GM12878 (cell line): Measurements from ENCODE around the gene EFHC1. TPM values are rescaled to one million over a fixed set of nuclear protein-coding genes. Genes with fewer than 3 reads are reported as not detected.

Experiments
- ATAC-seq: fragments of 200-7000 bp; cut with Tn5 transposase; 3 replicates; pipeline ENCODE4 v1.9.1; 2020; ENCODE audit warnings: mild to moderate bottlenecking, moderate library complexity
- BruUV-seq: library from RNA; stranded (reverse); fragments of 400-500 nt; replicated peaks from 2 replicates; lab custom pipeline; 2021; lab: Mats Ljungman, UMichigan
- CTCF ChIA-PET: fragments of 300-600 bp; sonication (Branson Sonifier 250); formaldehyde crosslinking; extraction: SDS; loops from one replicate; lab custom pipeline; 2021; ENCODE audit warnings: inconsistent platforms; lab: Yijun Ruan, JAX
- POLR2A ChIA-PET: fragments of 350-600 bp; formaldehyde crosslinking; extraction: SDS; loops from one replicate; lab custom pipeline; 2021; ENCODE audit warnings: inconsistent platforms; lab: Charles Lee
- RAD21 ChIA-PET: fragments of 300-600 bp; sonication (Branson Sonifier 250); formaldehyde crosslinking; loops from one replicate; lab custom pipeline; 2023; ENCODE audit warnings: antibody characterized with exemption; ENCODE audit not compliant: unreplicated experiment; lab: Charles Lee
- SMC1A ChIA-PET: fragments of 300-600 bp; sonication (Branson Sonifier 250); formaldehyde crosslinking; loops from one replicate; lab custom pipeline; 2023; ENCODE audit not compliant: unreplicated experiment, uncharacterized antibody; lab: Charles Lee
- DNase-seq: peaks from one replicate; pipeline ENCODE4 v3.0.0-alpha.2; 2011; ENCODE audit warnings: low read depth, low spot score
- FAIRE-seq: peaks from 3 replicates; lab custom pipeline; 2011; peaks lifted over from hg19 to GRCh38; lab: Jason Lieb, UNC
- H2AFZ ChIP-seq: 2 replicates; pipeline ENCODE4 v1.6.0; 2011; ENCODE audit warnings: low read depth, low read length, control low read depth; ENCODE audit not compliant: control insufficient read depth
- H3K27ac ChIP-seq: 2 replicates; pipeline ENCODE4 v1.5.1; 2011; ENCODE audit warnings: control low read depth; ENCODE audit not compliant: control insufficient read depth, insufficient read depth
- H3K27me3 ChIP-seq, 2 experiments: replicated peaks in 1 of 2; 2 replicates each; pipeline versions ENCODE4 v1.6.0 to v1.6.1; 2011; ENCODE audit warnings: low read length in 1 of 2; ENCODE audit not compliant: control insufficient read depth in 2 of 2, insufficient read depth in 2 of 2
- H3K36me3 ChIP-seq, 2 experiments: 2 replicates each; pipeline ENCODE4 v1.5.1; 2011; ENCODE audit warnings: low read length in 1 of 2; ENCODE audit not compliant: control insufficient read depth in 2 of 2, insufficient read depth in 2 of 2
- H3K4me1 ChIP-seq: 2 replicates; pipeline ENCODE4 v1.6.1; 2011; ENCODE audit warnings: mild to moderate bottlenecking, low read length, moderate library complexity, mixed read lengths; ENCODE audit not compliant: control insufficient read depth, insufficient read depth
- H3K4me2 ChIP-seq: 2 replicates; pipeline ENCODE4 v1.6.0; 2011; ENCODE audit warnings: control low read depth; ENCODE audit not compliant: control insufficient read depth, insufficient read depth
- H3K4me3 ChIP-seq: fragments of 200-600 bp; sonication (generic); 2 replicates; pipeline ENCODE4 v1.5.1; 2016
- H3K79me2 ChIP-seq: 2 replicates; pipeline ENCODE4 v1.6.0; 2011; ENCODE audit warnings: low read length; ENCODE audit not compliant: control insufficient read depth, insufficient read depth
- H3K9ac ChIP-seq: 2 replicates; pipeline ENCODE4 v1.8.0; 2011; ENCODE audit warnings: low read length, control low read depth, mixed read lengths; ENCODE audit not compliant: control insufficient read depth, insufficient read depth
- H3K9me3 ChIP-seq: replicated peaks from 3 replicates; pipeline ENCODE4 v1.5.1; 2011; ENCODE audit warnings: mild to moderate bottlenecking, low read length; ENCODE audit not compliant: control insufficient read depth, insufficient read depth
- H4K20me1 ChIP-seq: 2 replicates; pipeline ENCODE4 v1.6.0; 2011; ENCODE audit not compliant: control insufficient read depth, insufficient read depth
- E2F8 ChIP-seq: fragments of 450-650 bp; IDR thresholded peaks from 2 replicates; pipeline ENCODE4 v1.6.1; 2018; ENCODE audit warnings: mild to moderate bottlenecking, low read depth, moderate library complexity; ENCODE audit not compliant: partially characterized antibody
- IRF3 ChIP-seq: fragments of 450-650 bp; IDR thresholded peaks from 2 replicates; pipeline ENCODE4 v1.6.1; 2014; ENCODE audit warnings: mild to moderate bottlenecking
- IRF4 ChIP-seq: IDR thresholded peaks from 2 replicates; pipeline ENCODE4 v1.6.1; 2011; ENCODE audit warnings: low read depth, low read length
- KAT2A ChIP-seq: conservative IDR thresholded peaks from 2 replicates; pipeline ENCODE4 v1.6.1; 2011; ENCODE audit warnings: low read depth, low read length; ENCODE audit not compliant: control insufficient read depth
- MEF2A ChIP-seq: IDR thresholded peaks from 2 replicates; pipeline ENCODE4 v1.6.1; 2011; ENCODE audit warnings: low read depth, mild to moderate bottlenecking, low read length, moderate library complexity; ENCODE audit not compliant: insufficient read depth
- NR2C1 ChIP-seq: fragments of 450-650 bp; IDR thresholded peaks from 2 replicates; pipeline ENCODE4 v1.6.1; 2017; ENCODE audit warnings: antibody characterized with exemption, mild to moderate bottlenecking, moderate library complexity
- NR2F1 ChIP-seq: fragments of 450-650 bp; conservative IDR thresholded peaks from 2 replicates; pipeline ENCODE4 v1.6.1; 2017; ENCODE audit warnings: mild to moderate bottlenecking
- POLR2AphosphoS5 ChIP-seq: IDR thresholded peaks from 2 replicates; pipeline ENCODE4 v1.6.1; 2011; ENCODE audit warnings: mild to moderate bottlenecking, low read length, inconsistent platforms
- REST ChIP-seq: IDR thresholded peaks from 2 replicates; pipeline ENCODE4 v1.6.1; 2012; ENCODE audit warnings: mild to moderate bottlenecking, low read depth, low read length
- RUNX3 ChIP-seq: IDR thresholded peaks from 2 replicates; pipeline ENCODE4 v1.6.1; 2012; ENCODE audit warnings: low read length, inconsistent platforms
- SPI1 ChIP-seq: IDR thresholded peaks from 2 replicates; pipeline ENCODE4 v1.6.1; 2011; ENCODE audit warnings: low read depth, mild to moderate bottlenecking, low read length, moderate library complexity, borderline replicate concordance; ENCODE audit not compliant: insufficient read depth
- TCF7 ChIP-seq: IDR thresholded peaks from 2 replicates; pipeline ENCODE4 v1.6.1; 2014; ENCODE audit warnings: antibody characterized with exemption, borderline replicate concordance
- WRNIP1 ChIP-seq: IDR thresholded peaks from 2 replicates; pipeline ENCODE4 v1.6.1; 2011; ENCODE audit warnings: low read depth, low read length, improper control_type of control experiment, borderline replicate concordance
- ZNF274 ChIP-seq: IDR thresholded peaks from one replicate; pipeline ENCODE4 v1.8.0; 2011; ENCODE audit not compliant: insufficient read length, insufficient read depth
- ZNF622 ChIP-seq: fragments of 450-650 bp; IDR thresholded peaks from 2 replicates; pipeline ENCODE4 v1.6.1; 2017; ENCODE audit warnings: mild to moderate bottlenecking, inconsistent platforms
- WGBS: methylation state at CpG from one replicate; pipeline ENCODE4 v1.1.6; 2016; ENCODE audit warnings: low lambda C conversion rate; ENCODE audit not compliant: insufficient replicate concordance, insufficient coverage; ENCODE audit errors: missing lambda C conversion rate; 5-methylcytosine and 5-hydroxymethylcytosine counted together
- in situ Hi-C: fragments of 300-500 bp; cut with MboI; formaldehyde crosslinking; loops from 9 replicates; pipeline ENCODE4 v1.14.3; 2018; ENCODE audit warnings: mixed read lengths
- intact Hi-C: fragments of 100-400 bp; cut with micrococcal nuclease; formaldehyde crosslinking; loops from one replicate; pipeline ENCODE4 v1.14.2; 2022; ENCODE audit not compliant: unreplicated experiment
- polyA plus RNA-seq, 11 experiments: library from polyadenylated mRNA; depleted of rRNA in 4 of 11; unstranded in 6 of 11; stranded (reverse) in 5 of 11; fragments of >200 nt; fragmentation: Nextera tagmentation in 4 of 11; fragmentation: Illumina TruSeq in 1 of 11; extraction: Ambion mirVana in 4 of 11; extraction: Trizol in 1 of 11; gene quantifications; 1 replicate in 1 of 11; 2 replicates in 10 of 11; pipeline versions ENCODE4 v1.2.1 to v1.2.3, GENCODE V29; 2011 to 2016; ENCODE audit warnings: inconsistent platforms in 2 of 11, missing spikeins in 2 of 11, low read depth in 1 of 11
- total RNA-seq, 4 experiments: library from RNA; depleted of rRNA in 3 of 4; stranded (reverse); fragments of >200 nt in 3 of 4; fragmentation: Illumina TruSeq in 1 of 4; extraction: Trizol in 1 of 4; gene quantifications; 2 replicates each; pipeline versions ENCODE4 v1.2.1 to v1.2.3, GENCODE V29; 2013 to 2021

Gene EFHC1
- total and polyA plus RNA-seq, 10 of the 15 experiments (the other 5 are each of a cell fraction or from before 2014, with no cell fraction given) = 5.5 to 14.5 (median 8.8) TPM

GRCh38 chr6:52566853-52567279 lies 146.7 kb downstream of the EFHC1 start:
- no peak overlapping the region for H3K27ac ChIP-seq
- H2AFZ ChIP-seq = no peak overlapping the region
- SMC1A ChIA-PET = interaction anchor here (0.7 to 1.4 kb wide), 4 partner anchors 8 to 95 kb away, joined by 3 to 4 read pairs (median 3); no protein-coding TSS in a partner anchor
- H3K27me3 ChIP-seq = no peaks in the 10 kb centered on the region
- CTCF ChIA-PET = interaction anchor here (2.2 kb wide), 1 partner anchor 9 kb away, joined by 7 read pairs; no protein-coding TSS in a partner anchor
- H3K79me2 ChIP-seq = peaks cover 45% of the 10 kb centered on the region
- RAD21 ChIA-PET = interaction anchor here (1.1 kb wide), 2 partner anchors 28 to 85 kb away, joined by 3 to 4 read pairs; no protein-coding TSS in a partner anchor
- H3K9ac ChIP-seq = no peak overlapping the region
- 62% methylated on average over 3 of the region's 3 CpGs for WGBS
- no peaks in the 10 kb centered on the region; a peak in 2 of 4 replicates for H3K36me3 ChIP-seq
- no peaks in the 10 kb centered on the region for H3K9me3 ChIP-seq
- H3K4me3 ChIP-seq = no peak overlapping the region
- BruUV-seq = no TSS peak
- H4K20me1 ChIP-seq = no peaks in the 10 kb centered on the region
- in situ Hi-C loops = no loop called here
- TF ChIP-seq MEF2A = no peak
- TF ChIP-seq IRF3 = no peak
- no peak for TF ChIP-seq ZNF622
- no peak for TF ChIP-seq E2F8
- TF ChIP-seq IRF4 = no peak
- TF ChIP-seq ZNF274 = no peak
- TF ChIP-seq KAT2A = no peak
- no peak for TF ChIP-seq WRNIP1
- TF ChIP-seq NR2F1 = no peak
- TF ChIP-seq RUNX3 = no peak
- no peak for TF ChIP-seq POLR2AphosphoS5
- TF ChIP-seq NR2C1 = no peak
- TF ChIP-seq REST = no peak
- TF ChIP-seq SPI1 = no peak
- TF ChIP-seq TCF7 = no peak
- ATAC-seq = no peak
- peaks cover 15% of the 10 kb centered on the region for H3K4me1 ChIP-seq
- no peak for FAIRE-seq
- intact Hi-C loops = no loop called here
- H3K4me2 ChIP-seq = peak overlapping the region; percentile 55
- POLR2A ChIA-PET = no interaction called here
- DNase-seq = no peak
